ENCODE data around the gene CMTM8.
A peak's percentile ranks its signal among the peaks of the same experiment; 100 is the strongest.

CMTM8 gene

DNA sequence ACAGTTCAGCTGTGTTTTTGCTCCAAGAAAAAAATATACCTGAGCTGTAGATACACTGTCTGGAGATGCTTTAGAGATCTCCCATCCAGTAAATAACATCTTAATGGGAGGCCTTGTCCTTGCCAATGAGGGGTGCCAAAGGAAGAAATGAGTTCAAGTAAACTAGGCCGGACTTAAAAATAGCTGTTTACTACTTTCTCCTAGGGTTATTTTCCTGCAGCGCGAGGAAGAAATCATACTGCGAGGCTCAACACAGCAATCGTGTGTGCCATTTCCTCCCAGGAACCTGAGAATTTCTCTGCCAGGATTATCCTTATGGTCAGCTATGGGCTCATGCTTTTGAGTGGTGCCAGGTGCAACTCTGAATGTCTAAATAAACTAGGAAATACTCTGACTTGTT, 71.9 kb downstream of the CMTM8 start:
- no peak for DNase-seq

DNA sequence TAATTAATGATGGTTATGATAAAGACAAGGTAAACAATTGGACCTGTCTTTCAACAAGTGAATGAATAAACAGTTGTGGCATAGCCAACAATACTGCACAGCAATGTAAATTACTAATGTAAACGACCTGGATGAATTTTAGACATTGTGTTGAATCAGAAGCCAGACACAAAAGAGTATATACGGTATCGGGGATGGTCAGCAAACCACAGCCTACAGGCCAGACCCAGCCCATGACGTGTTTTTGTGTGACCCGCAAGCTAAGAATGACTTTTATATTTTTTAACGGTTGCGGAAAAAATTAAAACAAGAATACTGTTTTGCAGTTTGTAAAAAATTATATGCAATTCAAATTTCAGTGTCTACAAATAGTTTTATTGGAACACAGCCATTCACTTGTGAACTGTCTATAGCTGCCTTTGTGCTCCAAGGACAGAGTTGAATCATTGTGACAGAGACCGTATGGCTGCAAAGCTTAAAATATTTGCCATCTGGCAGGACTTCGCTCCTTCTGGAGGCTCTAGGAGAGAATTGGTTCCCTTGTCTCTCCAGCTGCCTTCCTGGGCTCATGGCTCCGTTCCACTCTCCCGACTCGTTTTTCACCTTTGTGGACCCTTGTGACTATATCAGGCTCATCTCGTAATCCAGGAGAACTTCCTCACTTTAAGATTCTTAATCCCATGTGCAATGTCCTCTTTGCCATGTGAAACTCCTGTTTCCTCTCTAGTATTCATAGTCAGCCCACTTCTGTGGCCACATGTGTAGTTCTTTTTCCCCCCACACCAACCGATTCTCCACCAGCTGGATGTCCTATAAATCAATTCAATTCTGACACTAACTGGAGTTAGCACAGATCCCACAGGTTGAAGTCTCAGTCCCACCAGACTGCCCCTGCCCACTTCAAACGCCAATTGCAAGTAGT, 72.7 kb downstream of the CMTM8 start:
- no peak for DNase-seq

- DNase-seq, result no peak
Measured at GRCh38 chr3:32312251-32312650, 73.8 kb downstream of the CMTM8 start.

- no peak for DNase-seq
Measured at GRCh38 chr3:32313169-32313568, 74.7 kb downstream of the CMTM8 start.

DNA sequence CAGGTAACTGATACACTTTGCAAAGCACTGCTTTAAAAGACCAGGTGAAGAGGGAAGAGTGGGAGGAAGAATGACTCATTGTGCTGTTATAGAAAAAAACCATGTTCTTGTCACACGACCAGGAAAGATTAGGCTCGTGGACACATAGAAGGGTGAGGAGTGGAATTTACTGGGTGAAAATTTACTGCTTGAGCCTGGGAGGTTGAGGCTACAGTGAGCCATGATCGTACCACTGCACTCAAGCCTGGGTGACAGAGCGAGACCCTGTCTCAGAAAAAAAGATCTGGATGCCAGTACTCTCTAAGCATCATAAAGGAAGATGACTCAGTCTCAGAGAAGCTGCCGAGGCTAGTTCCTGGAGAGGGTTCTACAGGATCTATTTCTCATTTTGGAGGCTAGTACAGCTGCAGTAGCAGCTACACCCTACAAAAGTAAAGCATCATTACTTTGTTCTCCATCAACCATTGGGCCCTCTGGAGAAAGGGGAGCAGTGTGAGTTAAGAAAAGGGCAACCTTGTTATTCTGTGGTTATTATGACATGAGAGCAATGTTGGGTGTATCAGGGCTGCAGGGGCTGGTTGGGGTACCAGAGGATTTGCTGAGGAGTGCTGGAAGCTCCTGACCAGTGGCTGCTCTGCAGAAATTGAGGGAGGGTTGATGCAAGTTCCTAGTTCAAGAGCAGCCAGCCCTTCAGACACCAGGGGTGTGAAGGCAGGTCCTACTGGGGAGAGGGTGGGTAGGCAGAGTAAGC, 75.4 kb downstream of the CMTM8 start:
- DNase-seq, result peak; percentile 41

GRCh38 chr3:32315441-32315840, 77.0 kb downstream of the CMTM8 start:
- DNase-seq, result no peak

DNA sequence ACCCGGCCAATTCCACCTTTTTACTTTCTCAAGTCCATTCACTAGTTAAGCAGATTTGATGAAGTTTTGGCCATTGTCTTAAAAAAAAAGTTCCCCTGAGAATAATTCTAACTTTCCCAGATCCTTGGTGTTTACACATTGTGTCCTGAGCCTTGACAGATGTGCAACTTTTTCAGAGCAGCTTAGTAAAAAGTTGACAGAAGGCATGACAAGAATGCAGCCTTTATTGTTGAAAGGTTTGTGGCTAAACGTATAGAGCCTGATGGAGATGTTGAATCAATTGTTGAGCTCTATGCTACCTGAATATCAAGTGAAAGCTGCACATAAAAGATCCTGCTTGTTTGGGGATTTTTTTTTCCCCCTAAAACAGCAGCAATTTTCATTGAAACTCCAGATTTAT, 77.8 kb downstream of the CMTM8 start:
- DNase-seq, result no peak

- no peak for DNase-seq
Measured at GRCh38 chr3:32316976-32317375, 78.5 kb downstream of the CMTM8 start.

DNA sequence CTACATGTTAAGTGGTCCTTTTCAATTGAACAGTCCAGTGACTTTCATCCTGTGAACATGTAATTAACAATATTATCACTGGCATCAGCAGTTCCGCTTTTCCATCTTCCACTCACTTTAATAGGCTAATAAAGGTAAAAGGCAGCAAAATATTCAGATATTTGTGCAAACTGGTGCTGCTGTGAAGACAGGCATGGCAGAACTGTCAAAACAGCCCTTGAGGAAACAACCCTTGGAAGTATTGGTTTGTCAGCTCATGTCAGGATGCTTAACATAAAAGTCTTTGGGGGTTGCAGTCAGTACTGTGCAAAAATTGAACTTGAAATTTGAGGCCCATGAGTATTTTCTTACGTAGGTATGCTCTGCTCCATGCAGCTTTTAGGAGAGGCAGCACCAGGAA, 81.1 kb downstream of the CMTM8 start:
- DNase-seq, result no peak

DNA sequence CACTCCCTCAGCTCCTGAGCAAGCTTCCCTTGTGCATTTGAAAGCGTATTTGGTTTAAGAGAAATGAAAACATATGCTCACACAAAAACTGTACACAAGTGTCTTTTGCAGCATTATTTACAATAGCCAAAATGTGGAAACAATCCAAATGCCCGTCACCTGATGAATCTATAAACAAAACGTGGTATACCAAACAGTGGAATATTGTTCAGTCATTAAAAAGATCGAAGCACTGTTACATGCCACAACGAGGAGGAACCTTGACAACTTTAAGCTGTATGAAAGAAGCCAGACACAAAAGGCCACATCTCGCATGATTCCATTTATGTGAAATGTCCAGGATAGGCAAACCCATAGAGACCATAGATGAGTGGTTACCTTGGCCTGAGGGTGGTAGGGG, 81.6 kb downstream of the CMTM8 start:
- DNase-seq, result no peak

DNA sequence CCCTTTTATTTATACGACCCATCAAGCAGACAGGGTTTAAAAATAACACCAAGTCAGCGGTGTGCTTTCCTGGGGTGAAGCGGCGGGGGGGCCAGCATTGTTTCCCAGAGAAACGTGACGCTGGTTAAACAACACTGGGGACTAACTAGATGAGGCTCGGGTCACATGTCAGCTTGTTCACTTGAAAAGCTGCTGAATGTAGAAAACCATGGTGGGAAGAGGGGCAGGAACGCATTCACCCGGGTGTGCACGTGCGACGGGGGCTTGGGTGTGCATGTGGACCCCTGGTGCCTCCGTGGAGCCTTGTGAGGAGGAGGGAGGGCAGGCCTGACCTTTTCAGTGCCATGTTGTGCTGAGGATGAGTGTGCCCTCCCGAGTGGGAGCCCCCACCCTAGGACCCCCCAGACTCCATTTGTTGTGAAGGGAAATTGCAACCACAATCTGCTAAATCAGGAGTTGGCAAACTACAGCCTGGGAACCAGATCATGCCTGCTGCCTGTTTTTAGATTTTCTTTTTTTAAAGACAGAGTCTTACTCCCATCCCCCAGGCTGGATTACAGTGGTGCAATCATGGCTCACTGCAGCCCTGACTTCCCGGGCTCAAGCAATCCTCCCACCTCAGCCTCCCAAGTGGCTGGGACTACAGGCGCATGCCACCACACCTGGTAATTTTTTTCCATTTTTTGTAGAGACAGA, 82.8 kb downstream of the CMTM8 start:
- DNase-seq, result no peak

DNA sequence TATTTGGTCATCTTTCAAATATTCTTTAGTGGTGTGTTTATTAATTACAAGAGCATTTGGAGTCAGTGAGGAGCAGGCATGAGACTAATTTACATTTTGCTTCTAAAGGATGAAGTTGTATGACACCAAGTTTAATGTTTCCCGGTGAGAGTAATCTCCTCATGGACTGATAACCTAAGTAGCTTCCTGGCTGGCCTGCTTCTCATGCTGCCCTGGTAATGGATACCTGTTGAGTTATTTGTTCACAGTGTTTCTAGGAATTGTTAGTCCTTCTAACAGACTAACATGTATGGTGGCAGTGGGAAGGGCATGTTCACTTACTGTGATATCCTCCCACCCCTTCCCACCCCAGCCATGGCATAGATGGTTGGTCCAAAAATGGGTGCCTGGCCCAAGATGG, 83.8 kb downstream of the CMTM8 start:
- DNase-seq, result no peak

DNA sequence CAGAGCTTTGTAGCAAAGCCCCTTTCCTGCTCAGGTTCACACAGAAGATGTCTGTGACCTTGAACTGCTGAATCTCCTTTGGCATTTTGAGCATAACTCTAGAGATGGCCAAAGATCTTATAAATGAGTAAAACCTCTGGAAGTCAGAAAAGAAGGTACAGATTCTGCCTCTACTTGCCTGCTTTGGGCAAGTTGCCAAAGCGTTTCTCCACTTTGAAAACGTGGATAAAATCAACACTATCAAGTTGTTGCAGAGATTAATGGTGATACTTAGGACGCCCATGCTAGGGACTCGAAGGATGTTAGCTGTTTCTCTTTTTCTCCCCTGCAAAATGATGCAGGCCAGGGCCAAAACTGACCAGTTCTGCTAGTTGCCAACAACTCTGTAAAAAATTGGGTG, 85.1 kb downstream of the CMTM8 start:
- DNase-seq, result no peak

DNA sequence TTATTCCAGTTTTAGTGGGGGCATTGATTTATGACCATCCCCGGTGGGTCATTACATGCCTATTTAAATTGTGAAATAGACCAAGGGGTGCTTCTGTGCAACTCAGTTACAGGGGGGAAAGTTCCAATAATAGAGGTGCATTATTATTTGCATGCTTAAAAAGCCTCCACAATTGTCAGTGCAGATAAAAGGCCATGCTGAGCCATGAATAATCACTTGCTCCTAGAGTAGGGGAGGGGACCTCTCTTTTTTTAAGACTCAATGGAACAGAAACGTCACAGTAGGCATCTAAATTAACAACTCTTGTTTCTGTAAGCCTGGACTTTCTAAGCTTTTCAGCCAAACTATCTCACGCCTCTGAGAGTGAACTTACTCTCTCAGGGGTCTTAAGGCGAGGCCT, 86.7 kb downstream of the CMTM8 start:
- DNase-seq, result no peak

GRCh38 chr3:32325927-32326326, 87.4 kb downstream of the CMTM8 start:
- DNase-seq, result no peak

GRCh38 chr3:32326795-32327194, 88.3 kb downstream of the CMTM8 start:
- no peak for DNase-seq

DNA sequence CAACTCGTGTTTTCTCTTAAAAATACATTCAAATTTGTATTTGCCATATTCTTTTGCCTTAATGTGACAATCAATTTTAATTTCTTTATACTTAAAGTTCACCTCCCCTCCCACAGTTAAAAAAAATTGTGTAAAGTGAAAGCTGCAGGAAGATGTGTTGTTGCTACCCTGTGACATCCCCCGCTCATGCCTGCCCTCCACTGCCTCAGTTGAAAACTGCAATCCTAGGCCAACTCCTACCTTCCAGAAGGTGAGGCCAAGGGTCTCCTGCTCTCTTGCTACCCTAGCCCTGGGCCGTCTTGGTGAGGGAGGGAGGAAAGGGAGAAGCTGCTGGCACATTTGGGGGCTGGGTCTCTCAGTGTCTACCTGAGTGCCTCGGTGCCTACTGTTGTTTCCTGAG, 96.2 kb downstream of the CMTM8 start:
- DNase-seq, result peak; percentile 37

GRCh38 chr3:32335365-32336112, 97.1 kb downstream of the CMTM8 start:
- no peak for DNase-seq

GRCh38 chr3:32336113-32336498, 97.6 kb downstream of the CMTM8 start:
- DNase-seq, result no peak

DNA sequence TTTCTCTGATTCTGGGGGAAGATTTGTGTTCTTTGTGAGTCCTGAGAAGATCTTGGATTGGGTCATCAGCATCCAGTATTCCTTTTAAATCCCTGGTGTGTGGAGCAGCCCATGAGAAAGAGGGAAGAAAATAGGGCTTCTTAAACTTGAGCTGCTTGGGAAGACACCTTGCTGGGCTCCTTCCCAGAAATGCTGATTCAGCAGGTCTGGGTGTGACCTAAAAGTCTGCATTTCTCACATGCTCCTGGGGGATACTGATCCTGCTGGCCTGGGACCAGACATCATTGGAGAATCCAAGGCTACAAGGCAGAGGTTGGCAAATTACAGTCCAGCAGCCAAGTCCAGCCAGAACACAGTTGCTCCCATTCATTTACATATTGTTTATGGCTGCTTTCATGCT, 99.0 kb downstream of the CMTM8 start:
- DNase-seq, result no peak

DNA sequence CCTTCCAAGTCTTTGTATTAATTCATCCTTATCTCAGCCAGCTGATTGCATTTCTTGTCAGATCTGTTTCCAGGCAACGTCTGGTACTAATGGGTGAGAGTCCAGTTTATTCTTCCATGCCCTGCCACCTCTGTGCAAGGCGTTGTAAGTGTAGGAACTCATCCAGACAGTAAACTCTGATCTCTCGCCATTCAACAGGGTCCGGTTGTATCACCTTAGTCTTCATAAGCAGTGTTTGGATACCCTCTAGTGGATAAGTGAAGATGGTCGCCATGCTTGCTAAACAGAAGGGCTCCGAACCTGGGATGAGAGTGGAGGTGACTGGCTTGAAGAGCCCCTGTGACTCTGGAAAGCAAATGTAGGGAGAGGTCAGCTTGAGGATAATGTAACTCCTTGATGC, 101.6 kb downstream of the CMTM8 start:
- peak; percentile 4 for DNase-seq

- no peak for DNase-seq
Measured at GRCh38 chr3:32340611-32341365, 102.3 kb downstream of the CMTM8 start.

Measured in stimulated activated CD4-positive, alpha-beta T cell treated with anti-CD3 and anti-CD28 coated beads, Interleukin-1b, Interleukin-23, amount 100 ng/mL, for 48 hours (primary cell).